Measurements from ENCODE around the gene ACADL. TPM values are rescaled to one million over a fixed set of nuclear protein-coding genes. Genes with fewer than 3 reads are reported as not detected.

Gene ACADL
- total and polyA plus RNA-seq, 2 of the 8 experiments (the other 6 are each of a cell fraction or from before 2014, with no cell fraction given): 0.11 to 0.34 TPM

- H3K4me2 ChIP-seq (ENCODE audit: insufficient read depth in 1 of 2, low read depth in 2 of 2, low read length in 2 of 2): no peak overlapping the region
- H3K56ac ChIP-seq (replicated peaks; ENCODE audit: insufficient read length, low read depth, low read length): no peak overlapping the region
- no peak overlapping the region for H3K18ac ChIP-seq (ENCODE audit: extremely low read depth, low read length)
- H3K9me3 ChIP-seq (ENCODE audit: insufficient read depth in 2 of 2, low read depth in 1 of 2, low read length in 1 of 2): no peaks in the 10 kb centered on the region
- ChIA-PET POLR2A (ENCODE audit: partially characterized antibody) (no interaction called here), CTCF (ENCODE audit: partially characterized antibody) (no interaction called here)
- no peaks in the 10 kb centered on the region for H3K4me1 ChIP-seq (replicated peaks in 1 of 4; ENCODE audit: control insufficient read depth in 3 of 4, insufficient read depth in 4 of 4, low read length in 3 of 4)
- H3K23me2 ChIP-seq (ENCODE audit: low read depth, low read length): no peaks in the 10 kb centered on the region
- H3K27me3 ChIP-seq (replicated peaks in 1 of 4; ENCODE audit: control insufficient read depth in 3 of 4, extremely low read depth in 1 of 4, insufficient read depth in 3 of 4, low read length in 3 of 4): no peaks in the 10 kb centered on the region
- H2BK20ac ChIP-seq (ENCODE audit: low read length): no peak overlapping the region
- DNase-seq (ENCODE audit: low read depth in 1 of 2, low spot score in 2 of 2): no peak
- TF ChIP-seq RAD21 (IDR thresholded peaks at IDR 0.05 in 1 of 2, conservative IDR thresholded peaks at IDR 0.05 in 1 of 2; ENCODE audit: low read depth in 2 of 2, low read length in 2 of 2) (peak in 1 of 2 experiments; percentile 36; a peak in 2 of 4 replicates), NANOG (IDR thresholded peaks at IDR 0.05; ENCODE audit: insufficient read depth, low read depth, low read length, poor library complexity, severe bottlenecking) (no peak), TAF1 (IDR thresholded peaks at IDR 0.05; ENCODE audit: low read depth, low read length) (no peak)
- TF ChIP-seq, protein P1, sequence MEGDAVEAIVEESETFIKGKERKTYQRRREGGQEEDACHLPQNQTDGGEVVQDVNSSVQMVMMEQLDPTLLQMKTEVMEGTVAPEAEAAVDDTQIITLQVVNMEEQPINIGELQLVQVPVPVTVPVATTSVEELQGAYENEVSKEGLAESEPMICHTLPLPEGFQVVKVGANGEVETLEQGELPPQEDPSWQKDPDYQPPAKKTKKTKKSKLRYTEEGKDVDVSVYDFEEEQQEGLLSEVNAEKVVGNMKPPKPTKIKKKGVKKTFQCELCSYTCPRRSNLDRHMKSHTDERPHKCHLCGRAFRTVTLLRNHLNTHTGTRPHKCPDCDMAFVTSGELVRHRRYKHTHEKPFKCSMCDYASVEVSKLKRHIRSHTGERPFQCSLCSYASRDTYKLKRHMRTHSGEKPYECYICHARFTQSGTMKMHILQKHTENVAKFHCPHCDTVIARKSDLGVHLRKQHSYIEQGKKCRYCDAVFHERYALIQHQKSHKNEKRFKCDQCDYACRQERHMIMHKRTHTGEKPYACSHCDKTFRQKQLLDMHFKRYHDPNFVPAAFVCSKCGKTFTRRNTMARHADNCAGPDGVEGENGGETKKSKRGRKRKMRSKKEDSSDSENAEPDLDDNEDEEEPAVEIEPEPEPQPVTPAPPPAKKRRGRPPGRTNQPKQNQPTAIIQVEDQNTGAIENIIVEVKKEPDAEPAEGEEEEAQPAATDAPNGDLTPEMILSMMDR (IDR thresholded peaks at IDR 0.05; ENCODE audit: control extremely low read depth in 1 of 3, insufficient read depth in 1 of 3, low read depth in 1 of 3, low read length in 3 of 3): peak in 1 of 3 experiments; percentile 9; a peak in 2 of 4 replicates
- no peak overlapping the region for H2BK5ac ChIP-seq (ENCODE audit: low read depth, low read length)
- no peak overlapping the region for H3K4me3 ChIP-seq (ENCODE audit: extremely low read depth in 1 of 4, insufficient read depth in 2 of 4, low read depth in 3 of 4, low read length in 4 of 4)
- H2BK120ac ChIP-seq (replicated peaks; ENCODE audit: low read depth, low read length): no peak overlapping the region
- H4K91ac ChIP-seq (replicated peaks; ENCODE audit: insufficient read length, low read length): no peak overlapping the region
- H3K79me1 ChIP-seq (ENCODE audit: low read depth, low read length): no peaks in the 10 kb centered on the region
- no peak for FAIRE-seq
- H2BK15ac ChIP-seq (ENCODE audit: low read length): no peak overlapping the region
- H4K8ac ChIP-seq (ENCODE audit: extremely low read depth, insufficient read depth, low read length): no peak overlapping the region
- no peak overlapping the region for H2AK5ac ChIP-seq (ENCODE audit: low read depth, low read length)
- no peak overlapping the region for H4K5ac ChIP-seq (ENCODE audit: insufficient read length, low read depth, low read length)
- H3K14ac ChIP-seq (ENCODE audit: insufficient read length): no peak overlapping the region
- H3K36me3 ChIP-seq (ENCODE audit: control insufficient read depth in 2 of 4, insufficient read depth in 4 of 4, low read length in 3 of 4): no peaks in the 10 kb centered on the region
- H3K4ac ChIP-seq (replicated peaks; ENCODE audit: insufficient read length, low read depth, low read length): no peak overlapping the region
- no peak overlapping the region for H2BK12ac ChIP-seq (ENCODE audit: low read depth, low read length)
- H2AFZ ChIP-seq (ENCODE audit: low read length): no peak overlapping the region
- H3K9ac ChIP-seq (replicated peaks in 1 of 4; ENCODE audit: extremely low read depth in 1 of 4, low read depth in 3 of 4, low read length in 3 of 4): no peak overlapping the region
- WGBS, 2 experiments (ENCODE audit: extremely low coverage in 1 of 2, insufficient coverage in 1 of 2, insufficient read length in 1 of 2, insufficient replicate concordance in 2 of 2, low coverage in 1 of 2, low lambda C conversion rate in 2 of 2, missing lambda C conversion rate in 1 of 2): 58% methylated on average over 3 of the region's 3 CpGs; no CpG with 5 or more reads in 1 of the 2 experiments
- H3K23ac ChIP-seq (ENCODE audit: insufficient read length): no peak overlapping the region
- H3K27ac ChIP-seq (ENCODE audit: low read depth, low read length): no peak overlapping the region
- H4K20me1 ChIP-seq (replicated peaks in 1 of 2; ENCODE audit: control insufficient read depth in 1 of 2, insufficient read depth in 2 of 2, low read length in 2 of 2): no peaks in the 10 kb centered on the region
- no peaks in the 10 kb centered on the region for H3K79me2 ChIP-seq (ENCODE audit: control insufficient read depth in 1 of 2, insufficient read depth in 2 of 2, low read length in 2 of 2)
Observed at GRCh38 chr2:210269148-210269547, 43.9 kb upstream of the ACADL start.

Data from H1 (cell line).